NOMO-1 treated with DMSO at 0.1 percent for 48 hours (cell line): ENCODE measurements around the gene ZNF500.

Experiments
- DNase-seq: peaks from one replicate; lab custom pipeline; 2025; ENCODE audit not compliant: unreplicated experiment; lab: John Stamatoyannopoulos, UW

ZNF500 gene

DNA sequence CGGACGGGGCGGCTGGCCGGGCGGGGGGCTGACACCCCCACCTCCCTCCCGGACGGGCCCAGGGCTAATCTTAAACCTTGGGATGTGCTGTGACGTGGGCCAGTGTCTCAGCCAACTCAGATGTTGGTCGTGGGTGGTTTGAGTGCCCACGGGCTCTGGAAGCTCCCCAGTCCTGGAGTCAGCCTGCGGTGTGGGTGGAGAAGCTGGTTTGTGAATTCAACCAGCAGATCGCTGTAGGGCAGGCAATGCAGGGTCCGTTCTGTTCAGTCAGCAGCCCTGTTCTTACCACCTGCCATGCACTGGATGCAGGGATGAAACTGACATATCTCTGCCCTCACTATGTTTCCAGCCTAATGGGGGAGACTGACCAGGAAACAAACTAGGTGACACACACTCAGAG is 8.0 kb upstream of the ZNF500 start:
- DNase-seq: no peak

DNA sequence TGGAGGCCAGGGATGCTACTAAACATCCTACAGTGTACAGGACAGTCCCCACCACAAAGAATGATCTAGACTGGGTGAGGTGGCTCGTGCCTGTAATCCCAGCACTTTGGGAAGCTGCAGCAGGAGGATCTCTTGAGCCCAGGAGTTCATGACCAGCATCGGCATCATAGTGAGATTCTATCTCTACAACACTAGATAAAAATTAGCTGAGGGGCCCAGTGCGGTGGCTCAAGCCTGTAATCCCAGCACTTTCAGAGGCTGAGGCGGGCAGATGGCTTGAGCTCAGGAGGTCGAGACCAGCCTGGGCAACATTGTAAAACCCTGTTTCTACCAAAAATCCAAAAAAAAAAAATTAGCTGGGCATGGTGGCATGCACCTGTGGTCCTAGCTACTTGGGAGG is 5.4 kb upstream of the ZNF500 start:
- no peak for DNase-seq

GRCh38 chr16:4771646-4772045 is 4.7 kb upstream of the ZNF500 start:
- no peak for DNase-seq

- DNase-seq: no peak
These were observed 2.3 kb upstream of the ZNF500 start for GRCh38 chr16:4769306-4769638.

DNA sequence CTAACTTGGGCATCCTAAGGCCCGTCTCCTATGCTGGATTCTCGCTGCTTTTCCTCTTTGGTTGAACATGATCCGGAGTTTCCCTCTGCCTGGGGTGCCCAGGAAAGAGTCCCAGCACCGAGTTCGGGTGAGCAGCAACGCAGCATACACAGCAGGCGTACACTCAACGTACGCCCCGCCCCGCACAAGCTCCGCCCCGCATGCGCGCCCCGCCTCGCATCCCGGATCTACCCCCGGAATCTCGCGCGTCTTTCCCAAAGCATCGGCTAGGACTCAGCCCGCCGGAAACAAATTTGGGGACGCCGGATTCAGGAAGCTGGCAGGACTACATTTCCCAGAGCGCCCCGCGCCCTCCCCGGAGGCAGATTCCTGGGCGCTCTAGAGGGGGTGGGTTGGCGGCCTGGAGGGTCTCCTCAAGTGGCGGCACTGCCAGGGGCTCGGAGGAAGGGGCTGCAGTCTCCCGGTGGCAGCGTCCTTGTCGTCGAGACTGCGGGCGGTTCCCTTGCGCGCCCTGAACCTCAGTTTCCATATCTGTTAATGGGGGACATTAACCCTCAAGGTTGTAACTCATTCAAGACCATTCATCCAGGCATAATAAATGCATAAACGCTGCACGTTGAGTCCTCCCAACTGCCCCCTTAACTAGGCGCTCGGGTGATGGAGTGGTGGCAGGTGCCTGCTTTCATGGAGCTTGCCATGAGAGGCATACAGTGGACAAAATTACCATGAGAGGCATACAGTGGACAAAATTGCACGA is 1.8 kb upstream of the ZNF500 start:
- peak; percentile 82 for DNase-seq

DNA sequence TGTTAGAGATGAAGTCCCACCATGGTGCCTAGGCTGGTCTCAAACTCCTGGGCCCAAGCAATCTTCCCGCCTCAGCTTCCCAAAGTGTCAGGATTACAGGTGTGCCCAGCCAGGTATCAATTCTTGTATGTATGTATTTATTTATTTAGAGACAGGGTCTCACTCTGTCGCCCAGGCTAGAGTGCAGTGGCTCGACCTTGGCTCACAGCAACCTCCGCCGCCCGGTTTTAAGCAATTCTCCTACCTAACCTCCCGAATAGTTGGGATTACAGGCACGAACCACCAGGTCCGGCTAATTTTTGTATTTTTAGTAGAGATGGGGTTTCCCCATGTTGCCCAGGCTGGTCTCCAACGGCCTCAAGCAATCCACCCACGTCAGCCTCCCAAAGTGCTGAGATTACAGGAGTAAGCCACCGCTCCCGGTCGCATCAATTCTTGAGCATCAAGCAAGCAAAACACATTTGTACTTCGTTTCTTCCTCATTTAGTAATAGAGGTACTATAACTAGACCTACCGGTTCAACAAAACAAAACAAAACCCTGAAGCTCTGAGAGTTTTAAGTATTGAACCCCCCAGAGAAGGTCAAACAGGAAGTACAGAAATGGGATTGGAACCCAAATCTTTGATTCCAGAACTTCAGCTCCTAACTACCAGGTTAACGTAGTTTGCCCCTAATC is 1.0 kb upstream of the ZNF500 start:
- peak; percentile 24 for DNase-seq

DNA sequence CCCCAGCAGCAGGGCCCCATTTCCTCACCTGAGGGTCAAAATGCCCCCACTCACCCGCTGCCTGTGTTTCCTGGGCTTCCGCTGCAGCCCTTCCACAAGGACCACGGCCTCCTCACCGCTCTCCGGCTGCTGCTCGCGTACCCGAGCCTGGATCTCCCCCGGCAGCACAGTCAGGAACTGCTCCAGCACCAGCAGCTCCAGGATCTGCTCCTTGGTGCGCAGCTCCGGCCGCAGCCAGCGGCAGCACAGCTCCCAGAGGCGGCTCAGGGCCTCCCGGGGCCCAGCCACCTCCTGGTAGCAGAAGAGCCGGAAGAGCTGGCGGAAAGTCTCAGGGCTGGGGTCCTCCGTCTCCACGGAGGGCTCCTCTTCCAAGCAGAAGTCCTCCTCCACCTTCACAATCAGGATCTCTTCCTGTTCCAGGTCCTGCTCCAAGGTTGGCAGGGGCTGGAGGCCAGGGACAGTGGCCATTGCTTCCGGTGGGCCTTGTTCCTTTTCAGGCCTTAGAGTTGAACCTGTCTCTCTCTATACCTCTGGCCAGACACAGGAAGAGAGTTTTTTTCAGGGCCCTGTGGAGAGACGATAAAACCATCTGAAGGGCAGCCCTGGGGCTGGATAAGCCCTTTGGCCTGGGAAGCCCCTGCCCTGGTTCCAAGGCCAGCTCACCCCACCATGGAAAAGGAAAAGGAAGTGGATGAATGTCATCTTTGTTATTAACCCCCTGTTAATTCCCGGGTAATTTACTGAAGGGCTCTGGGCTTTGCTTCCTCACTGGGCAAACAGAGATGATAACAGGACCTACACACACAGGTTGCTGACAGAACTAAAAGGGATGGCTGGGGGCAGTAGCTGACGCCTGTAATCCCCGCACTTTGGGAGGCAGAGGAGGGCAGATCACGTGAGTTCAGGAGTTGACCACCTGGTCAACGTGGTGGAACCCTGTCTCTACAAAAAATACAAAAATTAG is 1.2 kb downstream of the ZNF500 start:
- DNase-seq: no peak

- no peak for DNase-seq
These were observed 3.2 kb downstream of the ZNF500 start for GRCh38 chr16:4763791-4764190.

GRCh38 chr16:4762205-4762604 is 4.8 kb downstream of the ZNF500 start:
- no peak for DNase-seq

DNA sequence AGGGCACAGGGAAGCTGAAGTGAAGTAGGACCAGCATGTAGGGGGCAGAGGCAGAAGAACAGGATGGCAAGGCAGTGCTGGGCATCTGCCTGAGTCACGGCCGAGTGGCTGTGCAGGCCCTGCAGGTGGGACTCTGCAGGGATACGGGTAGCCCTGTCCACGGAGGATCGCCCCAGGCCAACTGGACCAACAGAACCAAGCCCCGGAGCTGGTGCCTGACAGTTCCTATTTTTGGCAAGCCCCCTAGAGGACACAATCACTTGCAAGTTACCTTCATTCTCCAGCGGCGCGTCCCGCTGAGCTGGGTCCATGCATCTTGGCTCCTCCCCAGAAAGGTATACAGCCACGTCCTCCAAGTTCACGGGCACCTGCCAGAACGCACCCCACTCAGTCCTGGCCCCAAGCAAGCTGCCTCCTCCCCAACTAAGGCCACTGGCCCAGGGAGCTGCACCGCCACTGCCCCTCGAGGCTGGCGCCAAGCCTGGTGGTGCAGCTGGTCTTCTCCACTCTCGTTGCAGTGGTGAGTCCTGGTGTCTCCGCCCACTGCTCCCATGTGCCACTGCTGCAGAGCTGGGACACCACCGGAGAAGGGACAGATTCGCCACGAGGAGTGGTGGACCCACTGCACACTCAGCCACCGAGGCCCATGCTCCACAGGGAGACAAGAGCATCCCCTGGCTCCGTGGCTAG is 6.6 kb downstream of the ZNF500 start:
- DNase-seq: no peak

- no peak for DNase-seq
These were observed 11.3 kb downstream of the ZNF500 start for GRCh38 chr16:4755687-4756086.

DNA sequence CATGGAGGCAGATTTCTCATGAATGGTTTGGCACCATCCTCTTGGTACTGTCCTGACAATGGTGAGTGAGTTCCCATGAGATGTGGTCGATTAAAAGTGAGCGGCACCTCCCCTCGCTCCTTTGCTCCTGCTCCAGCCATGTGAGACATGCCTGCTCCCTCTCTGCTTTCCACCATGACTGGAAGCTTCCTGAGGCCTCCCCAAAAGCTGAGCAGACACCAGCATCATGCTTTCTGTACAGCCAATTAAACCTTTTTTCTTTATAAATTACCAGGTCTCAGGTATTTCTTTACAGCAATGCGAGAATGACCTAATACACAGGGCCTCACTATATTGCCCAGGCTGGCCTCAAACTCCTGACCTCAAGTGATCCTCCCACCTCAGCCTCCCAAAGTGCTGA is 12.1 kb downstream of the ZNF500 start:
- no peak for DNase-seq

DNA sequence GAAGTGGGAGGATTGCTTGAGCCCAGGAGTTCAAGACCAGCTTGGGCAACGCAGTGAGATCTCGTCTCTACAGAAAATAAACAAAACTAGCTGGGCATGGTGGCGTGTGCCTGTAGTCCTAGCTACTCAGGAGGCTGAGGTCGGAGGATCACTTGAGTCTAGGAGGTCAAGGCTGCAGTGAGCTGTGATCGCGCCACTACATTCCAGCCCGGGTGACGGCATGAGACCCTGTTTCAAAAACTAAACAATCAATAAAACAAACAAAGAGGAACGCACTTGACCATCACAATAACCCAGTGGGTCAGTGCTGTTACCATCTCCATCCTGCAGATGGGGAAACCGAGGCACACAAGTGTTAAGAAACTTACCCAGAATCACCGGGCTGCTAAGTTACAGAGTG is 13.7 kb downstream of the ZNF500 start:
- no peak for DNase-seq

DNA sequence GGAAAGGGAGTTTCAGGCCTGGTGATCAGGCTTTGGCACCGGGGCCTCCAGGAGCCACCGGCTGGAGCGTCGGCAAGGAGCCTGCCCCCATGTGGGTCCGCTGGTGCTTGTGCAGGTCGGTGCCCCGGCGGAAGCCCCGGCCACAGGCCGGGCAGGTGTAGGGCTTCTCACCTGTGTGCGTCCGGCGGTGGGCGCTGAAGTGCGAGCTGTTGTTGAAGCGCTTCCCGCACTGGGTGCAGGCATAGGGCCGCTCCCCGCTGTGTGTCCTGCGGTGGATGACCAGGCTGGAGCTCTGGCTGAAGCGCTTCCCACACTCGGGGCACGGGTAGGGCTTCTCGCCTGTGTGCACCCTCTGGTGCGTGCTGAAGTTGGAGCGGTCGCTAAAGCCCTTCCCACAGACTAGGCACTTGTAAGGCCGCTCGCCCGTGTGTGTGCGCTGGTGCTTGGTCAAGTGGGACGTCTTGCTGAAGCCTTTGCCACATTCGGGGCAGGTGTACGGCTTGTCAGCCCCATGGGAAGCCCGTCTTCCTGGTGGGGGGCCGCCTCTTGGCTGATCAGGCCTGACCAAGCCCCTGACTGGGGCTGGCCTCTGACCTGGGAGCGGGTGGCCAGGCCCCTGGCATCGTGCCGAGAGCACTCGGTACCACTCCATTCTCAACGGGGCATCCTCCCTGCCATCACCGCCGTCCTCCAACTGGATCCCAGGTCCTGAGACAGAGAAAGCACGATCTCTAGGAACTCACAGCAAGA is 14.4 kb downstream of the ZNF500 start:
- no peak for DNase-seq

DNA sequence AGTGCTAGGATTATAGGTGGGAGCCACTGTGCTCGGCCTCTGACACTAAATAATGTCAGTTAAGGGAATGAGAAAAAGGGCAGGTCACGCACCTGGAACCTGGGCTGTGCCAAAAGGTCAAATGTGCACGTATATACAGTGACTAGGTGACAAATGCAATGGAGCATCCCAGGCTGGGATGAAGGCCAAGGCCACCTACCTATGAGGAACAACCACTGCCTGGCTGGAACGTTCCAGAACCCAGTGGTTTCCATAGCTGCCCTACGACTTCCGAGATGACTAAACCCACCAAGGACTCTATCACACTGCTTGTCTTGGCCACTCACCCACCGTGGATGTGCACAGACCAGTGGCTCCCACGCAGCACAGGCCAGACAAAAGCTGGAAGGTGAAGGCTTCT is 16.1 kb downstream of the ZNF500 start:
- no peak for DNase-seq

GRCh38 chr16:4749700-4750257 is 17.2 kb downstream of the ZNF500 start:
- no peak for DNase-seq

GRCh38 chr16:4748682-4749411 is 18.1 kb downstream of the ZNF500 start:
- no peak for DNase-seq

- no peak for DNase-seq
These were observed 18.9 kb downstream of the ZNF500 start for GRCh38 chr16:4747906-4748681.
